A673 (cell line): ENCODE data around the gene LRRK1.

Source experiments
- CTCF ChIP-seq: fragments of 300-800, 200-600 bp; sonication (generic); conservative IDR thresholded peaks from 2 replicates; pipeline ENCODE4 v1.5.1; 2017; ENCODE audit warnings: low read depth, mild to moderate bottlenecking, antibody characterized with exemption, low read length, moderate library complexity, mixed read lengths
- EZH2 ChIP-seq: fragments of 200-600 bp; sonication (generic); IDR thresholded peaks from 2 replicates; pipeline ENCODE4 v1.6.1; 2017; ENCODE audit warnings: borderline replicate concordance, low read depth, mild to moderate bottlenecking, mixed read lengths, antibody characterized with exemption, low read length; ENCODE audit not compliant: poor library complexity, severe bottlenecking

GRCh38 chr15:101001056-101001455 is 81.9 kb downstream of the LRRK1 start:
- TF ChIP-seq CTCF (no peak), EZH2 (no peak)
